IMR-90 (cell line): ENCODE data around the gene TFE3. TPM values are rescaled to one million over a fixed set of nuclear protein-coding genes. Genes with fewer than 3 reads are reported as not detected.
A peak's percentile ranks its signal among the peaks of the same experiment; 100 is the strongest.

Experiments
- ATAC-seq: fragments of 200-7000 bp; cut with Tn5 transposase; 2 replicates; pipeline ENCODE4 v1.9.1; 2020; ENCODE audit warnings: low read depth, mild to moderate bottlenecking, moderate library complexity
- BruUV-seq: library from RNA; stranded (reverse); fragments of 400-500 nt; replicated peaks from 2 replicates; lab custom pipeline; 2021; lab: Mats Ljungman, UMichigan
- CTCF ChIA-PET: fragments of 300-600 bp; formaldehyde crosslinking; extraction: SDS; loops from one replicate; lab custom pipeline; 2021; ENCODE audit warnings: antibody characterized with exemption; lab: Yijun Ruan, JAX
- POLR2A ChIA-PET: fragments of 300-600 bp; sonication (Branson Sonifier 250); formaldehyde crosslinking; loops from one replicate; lab custom pipeline; 2022; ENCODE audit warnings: antibody characterized with exemption; ENCODE audit not compliant: unreplicated experiment; lab: Charles Lee
- DNase-seq: peaks from one replicate; pipeline ENCODE4 v3.0.0; 2013
- H2AFZ ChIP-seq: replicated peaks from 2 replicates; pipeline ENCODE3; 2013; ENCODE audit warnings: low read length, mild to moderate bottlenecking; ENCODE audit not compliant: poor library complexity
- H2AK5ac ChIP-seq: 2 replicates; pipeline ENCODE4 v1.6.1; 2013; ENCODE audit warnings: low read depth, low read length, inconsistent platforms
- H2AK9ac ChIP-seq: replicated peaks from 2 replicates; pipeline ENCODE3; 2013; ENCODE audit warnings: mild to moderate bottlenecking, low read depth, low read length, moderate library complexity; ENCODE audit not compliant: poor library complexity
- H2BK120ac ChIP-seq: 2 replicates; pipeline ENCODE4 v1.6.1; 2013; ENCODE audit warnings: low read depth, low read length, inconsistent platforms
- H2BK15ac ChIP-seq: 3 replicates; pipeline ENCODE4 v1.6.1; 2013; ENCODE audit warnings: low read depth, low read length, inconsistent platforms
- H2BK20ac ChIP-seq: 2 replicates; pipeline ENCODE4 v1.6.1; 2013; ENCODE audit warnings: low read depth, mild to moderate bottlenecking, inconsistent platforms, low read length, moderate library complexity
- H2BK5ac ChIP-seq: 2 replicates; pipeline ENCODE4 v1.6.1; 2013; ENCODE audit warnings: mild to moderate bottlenecking, low read depth, low read length, inconsistent platforms; ENCODE audit not compliant: poor library complexity, severe bottlenecking
- H3K14ac ChIP-seq: replicated peaks from 2 replicates; pipeline ENCODE4 v1.6.1; 2013; ENCODE audit warnings: low read depth, low read length, inconsistent platforms
- H3K18ac ChIP-seq: 2 replicates; pipeline ENCODE4 v1.6.1; 2013; ENCODE audit warnings: low read depth, low read length, control low read depth
- H3K23ac ChIP-seq: 2 replicates; pipeline ENCODE4 v1.6.1; 2013; ENCODE audit warnings: low read depth, low read length, inconsistent platforms
- H3K27ac ChIP-seq: 2 replicates; pipeline ENCODE4 v1.5.1; 2013; ENCODE audit warnings: mild to moderate bottlenecking, control low read depth, low read length; ENCODE audit not compliant: insufficient read depth
- H3K27me3 ChIP-seq: 2 replicates; pipeline ENCODE4 v1.6.1; 2013; ENCODE audit warnings: low read length; ENCODE audit not compliant: control insufficient read depth, insufficient read depth
- H3K36me3 ChIP-seq: 2 replicates; pipeline ENCODE4 v1.6.1; 2013; ENCODE audit warnings: low read length, mixed read lengths; ENCODE audit not compliant: control insufficient read depth, insufficient read depth
- H3K4ac ChIP-seq: 2 replicates; pipeline ENCODE4 v1.6.1; 2013; ENCODE audit warnings: low read depth, low read length, inconsistent platforms
- H3K4me1 ChIP-seq: 2 replicates; pipeline ENCODE4 v1.6.1; 2013; ENCODE audit warnings: low read length, mixed read lengths; ENCODE audit not compliant: control insufficient read depth, insufficient read depth
- H3K4me2 ChIP-seq: 2 replicates; pipeline ENCODE4 v1.6.1; 2013; ENCODE audit warnings: low read depth, mild to moderate bottlenecking, control low read depth, low read length, moderate library complexity
- H3K4me3 ChIP-seq: 2 replicates; pipeline ENCODE4 v1.5.1; 2013; ENCODE audit warnings: low read depth, mild to moderate bottlenecking, control low read depth, low read length, moderate library complexity; ENCODE audit not compliant: insufficient read depth
- H3K56ac ChIP-seq: 2 replicates; pipeline ENCODE4 v1.6.1; 2013; ENCODE audit warnings: low read length, inconsistent platforms; ENCODE audit not compliant: insufficient read depth; ENCODE audit errors: extremely low read depth
- H3K79me1 ChIP-seq, 2 experiments: 2 replicates each; pipeline ENCODE4 v1.6.1; 2013; ENCODE audit warnings: low read length in 2 of 2, inconsistent platforms in 1 of 2, low read depth in 1 of 2
- H3K9ac ChIP-seq: 2 replicates; pipeline ENCODE4 v1.6.1; 2013; ENCODE audit warnings: low read depth, low read length, control low read depth
- H3K9me1 ChIP-seq: 2 replicates; pipeline ENCODE4 v1.6.1; 2013; ENCODE audit warnings: low read length, inconsistent platforms; ENCODE audit not compliant: insufficient read depth
- H3K9me3 ChIP-seq: 2 replicates; pipeline ENCODE4 v1.6.1; 2013; ENCODE audit warnings: low read length; ENCODE audit not compliant: control insufficient read depth, insufficient read depth
- H4K20me1 ChIP-seq: 2 replicates; pipeline ENCODE4 v1.6.1; 2013; ENCODE audit warnings: low read length, inconsistent platforms; ENCODE audit not compliant: insufficient read depth
- H4K5ac ChIP-seq: 2 replicates; pipeline ENCODE4 v1.6.1; 2013; ENCODE audit warnings: mild to moderate bottlenecking, low read depth, low read length, control low read depth
- H4K8ac ChIP-seq, 2 experiments: 2 replicates each; pipeline ENCODE4 v1.6.1; 2013; ENCODE audit warnings: low read depth in 2 of 2, low read length in 2 of 2, control low read depth in 1 of 2, inconsistent platforms in 1 of 2
- H4K91ac ChIP-seq: 2 replicates; pipeline ENCODE4 v1.6.1; 2013; ENCODE audit warnings: low read depth, low read length, inconsistent platforms; ENCODE audit not compliant: insufficient read depth
- BHLHE40 ChIP-seq: fragments of 150-350 bp; IDR thresholded peaks from 2 replicates; pipeline ENCODE4 v1.6.1; 2016; ENCODE audit warnings: mild to moderate bottlenecking, low read depth, low read length
- CEBPB ChIP-seq: IDR thresholded peaks from 2 replicates; pipeline ENCODE4 v1.6.1; 2012; ENCODE audit warnings: low read depth, low read length, improper control_type of control experiment
- FOS ChIP-seq: fragments of 150-350 bp; IDR thresholded peaks from 2 replicates; pipeline ENCODE4 v1.6.1; 2016; ENCODE audit warnings: low read depth, low read length
- MAFK ChIP-seq: IDR thresholded peaks from 2 replicates; pipeline ENCODE4 v1.6.1; 2012; ENCODE audit warnings: low read depth, low read length, improper control_type of control experiment
- MAZ ChIP-seq: IDR thresholded peaks from 2 replicates; pipeline ENCODE4 v1.6.1; 2012; ENCODE audit warnings: low read depth, mild to moderate bottlenecking, low read length, improper control_type of control experiment, moderate library complexity, borderline replicate concordance
- MXI1 ChIP-seq: IDR thresholded peaks from 2 replicates; pipeline ENCODE4 v1.6.1; 2012; ENCODE audit warnings: low read depth, mild to moderate bottlenecking, low read length, moderate library complexity, borderline replicate concordance
- NFE2L2 ChIP-seq: fragments of 150-350 bp; IDR thresholded peaks from 2 replicates; pipeline ENCODE4 v1.6.1; 2016; ENCODE audit warnings: low read depth, mild to moderate bottlenecking, low read length
- RAD21 ChIP-seq: IDR thresholded peaks from 2 replicates; pipeline ENCODE4 v1.6.1; 2012; ENCODE audit warnings: low read length, improper control_type of control experiment
- SMC3 ChIP-seq: fragments of 150-350 bp; IDR thresholded peaks from 2 replicates; pipeline ENCODE4 v1.6.1; 2016; ENCODE audit warnings: low read depth, mild to moderate bottlenecking, antibody characterized with exemption, low read length, moderate library complexity
- WGBS, 2 experiments: methylation state at CpG; one replicate each; pipeline versions ENCODE4 v1.1.5 to v1.1.7; 2013; ENCODE audit warnings: missing lambda C conversion rate in 2 of 2; ENCODE audit not compliant: insufficient read length in 1 of 2; ENCODE audit errors: extremely low coverage in 2 of 2; 5-methylcytosine and 5-hydroxymethylcytosine counted together
- dilution Hi-C: fragments of 300-500 bp; cut with HindIII; formaldehyde crosslinking; loops from one replicate; pipeline ENCODE4 v1.14.3; 2018; ENCODE audit warnings: low sequenced_read_pairs; ENCODE audit not compliant: unreplicated experiment
- in situ Hi-C: fragments of 300-500 bp; cut with MboI; formaldehyde crosslinking; loops from 3 replicates; pipeline ENCODE4 v1.14.3; 2019; ENCODE audit warnings: low sequenced_read_pairs, inconsistent platforms, mixed read lengths
- intact Hi-C: fragments of 100-400 bp; cut with micrococcal nuclease; formaldehyde crosslinking; loops from 2 replicates; pipeline ENCODE4 v1.10.0; 2022
- polyA plus RNA-seq, 3 experiments: library from polyadenylated mRNA; depleted of rRNA; stranded (reverse); fragments of >200 nt; gene quantifications; 2 replicates each; pipeline ENCODE4 v1.2.3, GENCODE V29; 2012; ENCODE audit warnings: low replicate concordance in 1 of 3
- total RNA-seq: library from RNA; depleted of rRNA; stranded (reverse); fragments of >200 nt; gene quantifications from 2 replicates; pipeline ENCODE4 v1.2.3, GENCODE V29; 2012
- TF ChIP-seq, protein P1 (sequence below): fragments of 150-350 bp; IDR thresholded peaks from 2 replicates; pipeline ENCODE4 v1.6.1; 2016; ENCODE audit warnings: low read depth, mild to moderate bottlenecking, low read length, moderate library complexity, borderline replicate concordance
- TF ChIP-seq, protein P2 (sequence below): conservative IDR thresholded peaks from 2 replicates; pipeline ENCODE4 v1.5.1; 2012; ENCODE audit warnings: mild to moderate bottlenecking, low read depth, low read length, improper control_type of control experiment

TFE3 gene
- total and polyA plus RNA-seq, 2 of the 4 experiments (the other 2 are of a cell fraction) = 24.4 to 40.5 TPM

DNA sequence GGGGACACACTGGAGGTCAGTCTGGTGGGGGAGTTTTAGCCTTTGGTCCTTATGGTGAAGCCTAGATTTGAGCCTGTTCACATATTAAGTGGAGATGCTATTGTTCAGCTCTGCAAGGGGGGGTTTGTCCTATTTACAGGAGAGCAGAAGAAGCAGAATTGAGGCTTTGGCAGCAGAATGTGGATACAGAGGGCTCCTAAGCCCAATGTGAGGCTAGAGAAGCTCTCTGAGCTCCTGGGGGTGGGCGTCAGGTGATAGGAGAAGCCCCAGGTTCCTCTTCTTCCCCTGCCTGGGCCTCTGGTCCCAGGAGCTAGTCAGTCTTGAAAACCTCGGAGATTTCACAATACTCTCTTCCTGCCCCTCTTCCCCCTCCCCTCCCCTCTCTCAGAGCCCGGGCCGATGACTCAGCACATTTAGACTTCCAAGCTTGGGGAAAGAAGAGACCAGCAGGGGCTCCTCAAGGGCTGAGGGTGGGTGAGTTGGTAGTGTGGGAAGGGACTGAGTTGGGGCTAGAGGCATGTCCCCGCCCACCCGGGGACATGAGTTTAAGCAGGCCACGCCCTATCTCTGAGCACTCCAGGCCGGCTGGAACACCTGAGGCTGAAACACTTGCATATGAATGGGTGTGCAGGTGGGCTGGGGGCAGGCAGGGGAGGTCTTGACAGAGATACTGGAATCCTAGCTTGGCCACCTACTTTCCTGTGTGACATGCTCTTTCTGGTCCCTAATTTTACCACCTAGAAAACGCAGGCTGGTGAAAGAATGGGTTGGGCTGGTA, 3.4 kb downstream of the TFE3 start:
- dilution Hi-C loops = no loop called here
- Histone ChIP-seq H3K56ac (peak overlapping the region; percentile 80), H2BK20ac (peak overlapping the region; percentile 97), H4K5ac (peak overlapping the region; percentile 90), H2AFZ (peak overlapping the region; percentile 27), H3K9me1 (no peaks in the 10 kb centered on the region), H3K79me1 (peaks cover 0 to 33% of the 10 kb centered on the region in 2 experiments; a peak in 2 of 4 replicates), H3K4me3 (peak overlapping the region; percentile 16), H3K4me2 (peak overlapping the region; percentile 61), H2BK120ac (peak overlapping the region; percentile 96), H2AK9ac (peak overlapping the region; percentile 93), H3K27me3 (no peaks in the 10 kb centered on the region), H4K20me1 (no peaks in the 10 kb centered on the region), H2BK5ac (peak overlapping the region; percentile 98), H3K9me3 (no peaks in the 10 kb centered on the region), H3K4ac (peak overlapping the region; percentile 99), H4K91ac (peak overlapping the region; percentile 96), H2AK5ac (peak overlapping the region; percentile 97), H4K8ac (peak overlapping the region; percentile 85 to 96), H3K18ac (peak overlapping the region; percentile 96), H3K4me1 (peaks cover 16% of the 10 kb centered on the region), H3K9ac (peak overlapping the region; percentile 75), H3K23ac (peak overlapping the region; percentile 96), H3K36me3 (peaks cover 34% of the 10 kb centered on the region), H3K14ac (peak overlapping the region; percentile 98), H2BK15ac (peak overlapping the region; percentile 94; the same call in 2 of the 3 replicates), H3K27ac (peak overlapping the region; percentile 99)
- DNase-seq (peak; percentile 94), ATAC-seq (peak; percentile 33)
- ChIA-PET CTCF (no interaction called here), POLR2A (no interaction called here)
- TF ChIP-seq MAFK (peak; percentile 98), SMC3 (0 out of 2 replicates have a peak, but pooled peaks have one; percentile 16), CEBPB (peak; percentile 95), NFE2L2 (peak; percentile 100), MXI1 (no peak), MAZ (peak; percentile 93), FOS (peak; percentile 44; the same call in 1 of the 2 replicates), RAD21 (peak; percentile 36; the same call in 1 of the 2 replicates), BHLHE40 (no peak)
- TF ChIP-seq, protein P1, sequence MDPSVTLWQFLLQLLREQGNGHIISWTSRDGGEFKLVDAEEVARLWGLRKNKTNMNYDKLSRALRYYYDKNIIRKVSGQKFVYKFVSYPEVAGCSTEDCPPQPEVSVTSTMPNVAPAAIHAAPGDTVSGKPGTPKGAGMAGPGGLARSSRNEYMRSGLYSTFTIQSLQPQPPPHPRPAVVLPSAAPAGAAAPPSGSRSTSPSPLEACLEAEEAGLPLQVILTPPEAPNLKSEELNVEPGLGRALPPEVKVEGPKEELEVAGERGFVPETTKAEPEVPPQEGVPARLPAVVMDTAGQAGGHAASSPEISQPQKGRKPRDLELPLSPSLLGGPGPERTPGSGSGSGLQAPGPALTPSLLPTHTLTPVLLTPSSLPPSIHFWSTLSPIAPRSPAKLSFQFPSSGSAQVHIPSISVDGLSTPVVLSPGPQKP = no peak
- TF ChIP-seq, protein P2, sequence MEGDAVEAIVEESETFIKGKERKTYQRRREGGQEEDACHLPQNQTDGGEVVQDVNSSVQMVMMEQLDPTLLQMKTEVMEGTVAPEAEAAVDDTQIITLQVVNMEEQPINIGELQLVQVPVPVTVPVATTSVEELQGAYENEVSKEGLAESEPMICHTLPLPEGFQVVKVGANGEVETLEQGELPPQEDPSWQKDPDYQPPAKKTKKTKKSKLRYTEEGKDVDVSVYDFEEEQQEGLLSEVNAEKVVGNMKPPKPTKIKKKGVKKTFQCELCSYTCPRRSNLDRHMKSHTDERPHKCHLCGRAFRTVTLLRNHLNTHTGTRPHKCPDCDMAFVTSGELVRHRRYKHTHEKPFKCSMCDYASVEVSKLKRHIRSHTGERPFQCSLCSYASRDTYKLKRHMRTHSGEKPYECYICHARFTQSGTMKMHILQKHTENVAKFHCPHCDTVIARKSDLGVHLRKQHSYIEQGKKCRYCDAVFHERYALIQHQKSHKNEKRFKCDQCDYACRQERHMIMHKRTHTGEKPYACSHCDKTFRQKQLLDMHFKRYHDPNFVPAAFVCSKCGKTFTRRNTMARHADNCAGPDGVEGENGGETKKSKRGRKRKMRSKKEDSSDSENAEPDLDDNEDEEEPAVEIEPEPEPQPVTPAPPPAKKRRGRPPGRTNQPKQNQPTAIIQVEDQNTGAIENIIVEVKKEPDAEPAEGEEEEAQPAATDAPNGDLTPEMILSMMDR = peak; percentile 44
- BruUV-seq = no TSS peak
- WGBS, 2 experiments = no CpG with 5 or more reads among the region's 9 CpGs
- intact Hi-C loops = loop anchor here (5.0 kb wide), 1 partner anchor 122 kb away; the partner anchor contains the start of gene PIM2
- in situ Hi-C loops = no loop called here
